GM13976 (cell line): ENCODE results near the gene RAMP3.

Experiments used
- DNase-seq: peaks from one replicate; pipeline ENCODE4 v3.0.0; 2012; ENCODE audit warnings: low spot score
- CTCF ChIP-seq: IDR thresholded peaks from 2 replicates; pipeline ENCODE4 v1.5.1; 2012; ENCODE audit warnings: borderline replicate concordance, mild to moderate bottlenecking; ENCODE audit not compliant: insufficient read depth; ENCODE audit errors: extremely low read depth, missing control alignments, control extremely low read depth
- in situ Hi-C: fragments of 300-500 bp; cut with MboI; formaldehyde crosslinking; loops from one replicate; pipeline ENCODE4 v1.12.0; 2022; ENCODE audit warnings: low sequenced_read_pairs, mixed read lengths, inconsistent platforms; ENCODE audit not compliant: unreplicated experiment

RAMP3 gene

GRCh38 chr7:45123913-45124710 lies 33.5 kb upstream of the RAMP3 start:
- DNase-seq = no peak
- TF ChIP-seq CTCF = no peak
- in situ Hi-C loops = no loop called here

- no peak for DNase-seq
- in situ Hi-C loops = no loop called here
- no peak for TF ChIP-seq CTCF
These were observed 32.2 kb upstream of the RAMP3 start for GRCh38 chr7:45125193-45125904.

GRCh38 chr7:45126201-45126600 lies 31.4 kb upstream of the RAMP3 start:
- TF ChIP-seq CTCF = no peak
- in situ Hi-C loops = no loop called here
- DNase-seq = no peak

- no peak for TF ChIP-seq CTCF
- in situ Hi-C loops = no loop called here
- DNase-seq = no peak
These were observed 30.7 kb upstream of the RAMP3 start for GRCh38 chr7:45126920-45127319.

- in situ Hi-C loops = no loop called here
These were observed 28.3 kb upstream of the RAMP3 start for GRCh38 chr7:45129181-45129800.

More at GRCh38 chr7:45129181-45129800, 28.3 kb upstream of the RAMP3 start:
- TF ChIP-seq CTCF = no peak
- DNase-seq = no peak
